OCI-LY3 (cell line): ENCODE results near the gene TNFAIP8L1.

Experiments
- EZH2phosphoT487 ChIP-seq: fragments of 200-600 bp; shearing (Covaris generic); IDR thresholded peaks from 2 replicates; pipeline ENCODE4 v1.6.1; 2018; ENCODE audit warnings: antibody characterized with exemption, mixed run types, low read depth
- TF ChIP-seq, protein P1 (sequence below): fragments of 200-600, 300-600 bp; sonication (generic); IDR thresholded peaks from 2 replicates; pipeline ENCODE4 v1.5.1; 2014; ENCODE audit warnings: antibody characterized with exemption, low read length, low read depth

- TF ChIP-seq, protein P1, sequence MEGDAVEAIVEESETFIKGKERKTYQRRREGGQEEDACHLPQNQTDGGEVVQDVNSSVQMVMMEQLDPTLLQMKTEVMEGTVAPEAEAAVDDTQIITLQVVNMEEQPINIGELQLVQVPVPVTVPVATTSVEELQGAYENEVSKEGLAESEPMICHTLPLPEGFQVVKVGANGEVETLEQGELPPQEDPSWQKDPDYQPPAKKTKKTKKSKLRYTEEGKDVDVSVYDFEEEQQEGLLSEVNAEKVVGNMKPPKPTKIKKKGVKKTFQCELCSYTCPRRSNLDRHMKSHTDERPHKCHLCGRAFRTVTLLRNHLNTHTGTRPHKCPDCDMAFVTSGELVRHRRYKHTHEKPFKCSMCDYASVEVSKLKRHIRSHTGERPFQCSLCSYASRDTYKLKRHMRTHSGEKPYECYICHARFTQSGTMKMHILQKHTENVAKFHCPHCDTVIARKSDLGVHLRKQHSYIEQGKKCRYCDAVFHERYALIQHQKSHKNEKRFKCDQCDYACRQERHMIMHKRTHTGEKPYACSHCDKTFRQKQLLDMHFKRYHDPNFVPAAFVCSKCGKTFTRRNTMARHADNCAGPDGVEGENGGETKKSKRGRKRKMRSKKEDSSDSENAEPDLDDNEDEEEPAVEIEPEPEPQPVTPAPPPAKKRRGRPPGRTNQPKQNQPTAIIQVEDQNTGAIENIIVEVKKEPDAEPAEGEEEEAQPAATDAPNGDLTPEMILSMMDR = no peak
- no peak for TF ChIP-seq EZH2phosphoT487
Observed at GRCh38 chr19:4636761-4637160, 2.6 kb upstream of the TNFAIP8L1 start.
